GM18951 (cell line): Measurements from ENCODE around the gene TSPY3.
"Not testable (repeated sequence)": the region's sequence is repeated elsewhere in the genome, so short reads cannot be mapped to it uniquely, and the experiment has no call there.

ENCODE experiments used
- in situ Hi-C: fragments of 300-500 bp; cut with MboI; formaldehyde crosslinking; loops from one replicate; pipeline ENCODE4 v1.12.0; 2022; ENCODE audit warnings: low sequenced_read_pairs, mixed read lengths, inconsistent platforms; ENCODE audit not compliant: unreplicated experiment

Gene TSPY3

GRCh38 chrY:9398121-9398520, at the start of gene TSPY3:
Gene TSPY3, plus strand, starts transcription at chrY:9398421. Its CDS starts 46 bp downstream, at chrY:9398467.
- in situ Hi-C loops = not testable (repeated sequence)

GRCh38 chrY:9357497-9357896, 40.7 kb upstream of the TSPY3 start, which contains the start of gene TSPY8:
Gene TSPY8, plus strand, starts transcription at chrY:9357797. Its CDS starts 46 bp downstream, at chrY:9357843.
- in situ Hi-C loops = not testable (repeated sequence)

GRCh38 chrY:9396527-9396926, 1.7 kb upstream of the TSPY3 start:
- in situ Hi-C loops = not testable (repeated sequence)
